Measurements from ENCODE around the gene TSG101. TPM values are rescaled to one million over a fixed set of nuclear protein-coding genes. Genes with fewer than 3 reads are reported as not detected.

The TSG101 gene
- total RNA-seq, 1 experiment from 2014 or later = 53.0 TPM

DNA sequence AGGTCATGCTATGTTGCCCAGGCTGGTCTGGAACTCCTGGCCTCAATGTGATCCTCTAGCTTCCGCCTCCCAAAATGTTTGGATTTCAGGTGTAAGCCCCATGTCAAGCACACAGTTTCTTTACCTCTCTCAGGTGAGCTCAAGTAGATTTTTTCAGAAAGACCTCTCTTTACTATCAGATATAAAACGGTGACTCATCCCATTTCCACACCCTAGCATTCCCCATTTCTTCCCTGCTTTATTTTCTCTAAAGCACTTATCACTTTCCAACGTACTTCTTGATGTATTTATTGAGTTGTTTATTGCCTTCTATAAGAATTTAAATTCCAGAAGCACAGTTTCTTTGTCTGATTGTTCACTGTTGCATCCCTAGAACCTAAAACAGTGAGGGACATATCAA, 3.7 kb downstream of the TSG101 start:
- Histone ChIP-seq H3K36me3 (replicated peaks; ENCODE audit: control insufficient read depth, insufficient read depth, low read length) (peaks cover 2% of the 10 kb centered on the region; the same call in 1 of the 2 replicates), H3K4me3 (ENCODE audit: insufficient read depth, low read depth, low read length) (no peak overlapping the region), H3K27me3 (ENCODE audit: control insufficient read depth, insufficient read depth, low read length) (no peaks in the 10 kb centered on the region)
- no peak for DNase-seq

- Histone ChIP-seq H3K4me3 (ENCODE audit: insufficient read depth, low read depth, low read length) (no peak overlapping the region), H3K36me3 (replicated peaks; ENCODE audit: control insufficient read depth, insufficient read depth, low read length) (peaks cover 3% of the 10 kb centered on the region; the same call in 1 of the 2 replicates)
- peak; percentile 19 for DNase-seq
These were observed 4.4 kb downstream of the TSG101 start for GRCh38 chr11:18522388-18522787.

GRCh38 chr11:18521122-18521521, 5.6 kb downstream of the TSG101 start:
- Histone ChIP-seq H3K36me3 (replicated peaks; ENCODE audit: control insufficient read depth, insufficient read depth, low read length) (peaks cover 3% of the 10 kb centered on the region; the same call in 1 of the 2 replicates), H3K27me3 (ENCODE audit: control insufficient read depth, insufficient read depth, low read length) (no peaks in the 10 kb centered on the region), H3K4me3 (ENCODE audit: insufficient read depth, low read depth, low read length) (no peak overlapping the region)
- DNase-seq = no peak

More at GRCh38 chr11:18522388-18522787, 4.4 kb downstream of the TSG101 start:
- no peaks in the 10 kb centered on the region for H3K27me3 ChIP-seq (ENCODE audit: control insufficient read depth, insufficient read depth, low read length)

GRCh38 chr11:18502352-18502751, 24.4 kb downstream of the TSG101 start:
- peaks cover 10% of the 10 kb centered on the region for H3K36me3 ChIP-seq (replicated peaks; ENCODE audit: control insufficient read depth, insufficient read depth, low read length)
- DNase-seq = no peak
- no peaks in the 10 kb centered on the region for H3K27me3 ChIP-seq (ENCODE audit: control insufficient read depth, insufficient read depth, low read length)
- no peak overlapping the region for H3K4me3 ChIP-seq (ENCODE audit: insufficient read depth, low read depth, low read length)

- DNase-seq = no peak
- Histone ChIP-seq H3K27me3 (ENCODE audit: control insufficient read depth, insufficient read depth, low read length) (no peaks in the 10 kb centered on the region), H3K4me3 (ENCODE audit: insufficient read depth, low read depth, low read length) (no peak overlapping the region), H3K36me3 (replicated peaks; ENCODE audit: control insufficient read depth, insufficient read depth, low read length) (peaks cover 10% of the 10 kb centered on the region)
These were observed 25.1 kb downstream of the TSG101 start for GRCh38 chr11:18501629-18502028.

GRCh38 chr11:18498039-18498438, 28.7 kb downstream of the TSG101 start:
- Histone ChIP-seq H3K36me3 (replicated peaks; ENCODE audit: control insufficient read depth, insufficient read depth, low read length) (peaks cover 10% of the 10 kb centered on the region), H3K4me3 (ENCODE audit: insufficient read depth, low read depth, low read length) (no peak overlapping the region), H3K27me3 (ENCODE audit: control insufficient read depth, insufficient read depth, low read length) (no peaks in the 10 kb centered on the region)
- no peak for DNase-seq

- no peak for DNase-seq
- H3K4me3 ChIP-seq (ENCODE audit: insufficient read depth, low read depth, low read length) = no peak overlapping the region
- no peaks in the 10 kb centered on the region for H3K27me3 ChIP-seq (ENCODE audit: control insufficient read depth, insufficient read depth, low read length)
- H3K36me3 ChIP-seq (replicated peaks; ENCODE audit: control insufficient read depth, insufficient read depth, low read length) = peaks cover 2% of the 10 kb centered on the region
These were observed 31.0 kb downstream of the TSG101 start for GRCh38 chr11:18495703-18496102.

GRCh38 chr11:18495271-18495670, 31.5 kb downstream of the TSG101 start:
- H3K36me3 ChIP-seq (replicated peaks; ENCODE audit: control insufficient read depth, insufficient read depth, low read length) = peaks cover 6% of the 10 kb centered on the region
- no peak for DNase-seq
- no peaks in the 10 kb centered on the region for H3K27me3 ChIP-seq (ENCODE audit: control insufficient read depth, insufficient read depth, low read length)
- H3K4me3 ChIP-seq (ENCODE audit: insufficient read depth, low read depth, low read length) = no peak overlapping the region

DNA sequence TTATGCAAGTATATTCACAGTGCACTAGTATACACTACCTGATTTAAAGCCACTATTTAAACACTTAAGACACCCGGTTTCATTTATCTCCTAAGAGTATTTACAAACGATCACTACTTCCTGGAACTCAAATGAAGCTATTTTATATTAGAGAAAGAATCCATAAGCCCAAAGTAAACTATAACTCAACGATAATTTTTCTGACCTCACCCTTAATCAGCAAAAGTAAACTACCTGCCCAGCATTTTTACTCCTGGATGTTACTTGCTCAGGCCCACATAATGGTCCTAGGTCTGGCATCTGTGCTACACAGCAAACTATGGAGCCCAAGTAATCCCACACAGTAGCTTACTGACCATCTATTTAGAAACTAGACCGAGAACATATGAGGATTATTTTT, 33.4 kb downstream of the TSG101 start:
- H3K27me3 ChIP-seq (ENCODE audit: control insufficient read depth, insufficient read depth, low read length) = no peaks in the 10 kb centered on the region
- no peak overlapping the region for H3K4me3 ChIP-seq (ENCODE audit: insufficient read depth, low read depth, low read length)
- peaks cover 6% of the 10 kb centered on the region for H3K36me3 ChIP-seq (replicated peaks; ENCODE audit: control insufficient read depth, insufficient read depth, low read length)
- no peak for DNase-seq

- Histone ChIP-seq H3K4me3 (ENCODE audit: insufficient read depth, low read depth, low read length) (no peak overlapping the region), H3K36me3 (replicated peaks; ENCODE audit: control insufficient read depth, insufficient read depth, low read length) (peaks cover 6% of the 10 kb centered on the region), H3K27me3 (ENCODE audit: control insufficient read depth, insufficient read depth, low read length) (no peaks in the 10 kb centered on the region)
- DNase-seq = no peak
These were observed 33.9 kb downstream of the TSG101 start for GRCh38 chr11:18492888-18493287.

- Histone ChIP-seq H3K4me3 (ENCODE audit: insufficient read depth, low read depth, low read length) (no peak overlapping the region), H3K27me3 (ENCODE audit: control insufficient read depth, insufficient read depth, low read length) (no peaks in the 10 kb centered on the region), H3K36me3 (replicated peaks; ENCODE audit: control insufficient read depth, insufficient read depth, low read length) (peaks cover 6% of the 10 kb centered on the region)
- DNase-seq = no peak
These were observed 34.8 kb downstream of the TSG101 start for GRCh38 chr11:18491924-18492323.

DNA sequence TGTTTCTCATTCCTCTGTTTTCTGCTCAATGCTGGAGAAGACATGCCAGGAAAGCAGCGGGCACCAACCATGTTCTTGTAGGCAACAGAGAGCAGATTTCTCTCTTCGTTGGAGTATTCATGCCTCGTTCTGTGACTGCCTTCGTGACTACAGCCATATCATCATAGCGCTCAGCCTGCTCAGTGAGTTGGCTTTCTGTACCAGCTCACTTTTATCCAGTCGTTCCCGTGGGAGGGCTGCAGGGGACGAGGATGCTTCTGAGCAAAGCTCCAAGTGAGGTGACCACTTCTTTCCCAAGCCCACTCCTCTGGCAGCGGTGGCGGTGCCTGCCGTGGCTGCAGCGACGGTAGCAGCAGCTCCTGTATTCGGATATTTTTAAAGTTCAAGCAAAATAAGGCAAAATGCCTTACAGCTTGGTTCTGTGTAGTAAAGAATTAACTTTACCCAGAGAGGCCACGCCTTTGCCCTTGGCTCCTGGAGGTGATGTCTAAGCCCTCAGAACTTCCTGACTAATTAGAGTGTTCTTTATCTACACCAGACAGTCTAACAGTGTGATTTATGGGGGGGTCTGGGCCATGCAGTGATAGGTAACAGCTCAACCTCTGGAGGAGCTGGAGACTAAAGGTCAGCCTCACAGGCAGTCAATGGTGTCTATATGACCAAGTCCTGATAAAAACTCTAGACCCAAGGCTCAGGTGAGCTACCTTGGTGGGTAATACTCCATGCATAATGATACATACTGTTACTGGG, 35.8 kb downstream of the TSG101 start:
- no peaks in the 10 kb centered on the region for H3K27me3 ChIP-seq (ENCODE audit: control insufficient read depth, insufficient read depth, low read length)
- DNase-seq = no peak
- no peak overlapping the region for H3K4me3 ChIP-seq (ENCODE audit: insufficient read depth, low read depth, low read length)
- H3K36me3 ChIP-seq (replicated peaks; ENCODE audit: control insufficient read depth, insufficient read depth, low read length) = peaks cover 6% of the 10 kb centered on the region

DNA sequence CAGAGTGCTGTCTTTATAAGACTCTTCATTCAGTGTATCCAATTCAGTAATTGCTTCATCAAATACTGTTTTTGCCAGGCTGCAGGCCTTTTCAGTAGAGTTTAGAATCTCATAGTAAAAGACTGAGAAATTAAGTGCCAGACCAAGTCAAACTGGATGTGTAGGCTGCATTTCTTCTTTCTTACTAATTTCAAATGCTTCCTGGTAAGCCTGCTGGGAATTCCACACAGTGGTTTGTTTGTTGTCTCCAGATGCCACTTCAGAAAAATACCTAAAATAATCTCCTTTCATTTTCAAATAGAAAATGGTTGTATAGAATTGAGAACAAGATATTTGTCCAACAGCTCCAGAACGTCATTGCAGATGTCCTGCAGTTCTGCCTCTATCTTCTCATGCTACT, 36.4 kb downstream of the TSG101 start:
- Histone ChIP-seq H3K36me3 (replicated peaks; ENCODE audit: control insufficient read depth, insufficient read depth, low read length) (peaks cover 6% of the 10 kb centered on the region), H3K27me3 (ENCODE audit: control insufficient read depth, insufficient read depth, low read length) (no peaks in the 10 kb centered on the region), H3K4me3 (ENCODE audit: insufficient read depth, low read depth, low read length) (no peak overlapping the region)
- no peak for DNase-seq

DNA sequence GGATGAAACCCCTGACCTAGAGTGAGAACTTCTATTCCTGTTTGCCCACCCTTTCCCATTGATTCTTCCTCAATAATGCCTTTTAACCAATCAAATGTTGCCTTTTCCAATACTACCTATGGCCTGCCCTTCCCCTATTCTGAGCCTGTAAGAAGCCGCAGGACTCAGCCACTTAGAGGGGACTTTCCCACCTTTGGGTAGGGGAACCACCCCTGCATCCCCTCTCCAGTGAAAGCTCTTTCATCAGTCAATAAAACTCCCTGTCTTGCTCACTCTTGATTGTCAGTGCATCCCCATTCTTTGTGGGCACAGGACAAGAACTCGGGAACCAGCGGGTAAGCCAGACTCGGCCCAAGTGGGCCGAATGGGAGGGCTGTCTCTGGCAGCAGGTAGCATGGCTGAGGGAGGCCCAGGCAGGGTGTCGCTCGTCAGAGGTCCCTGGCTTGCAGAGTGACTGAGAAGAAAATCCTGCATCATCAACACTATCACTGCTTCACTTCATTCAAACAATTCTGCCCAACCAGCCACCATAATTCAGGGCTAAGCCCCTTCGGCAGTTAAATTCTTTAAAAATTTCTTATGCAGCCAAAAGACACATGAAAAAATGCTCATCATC, 40.7 kb downstream of the TSG101 start:
- DNase-seq = no peak
- Histone ChIP-seq H3K36me3 (replicated peaks; ENCODE audit: control insufficient read depth, insufficient read depth, low read length) (peaks cover 13% of the 10 kb centered on the region), H3K4me3 (ENCODE audit: insufficient read depth, low read depth, low read length) (no peak overlapping the region), H3K27me3 (ENCODE audit: control insufficient read depth, insufficient read depth, low read length) (no peaks in the 10 kb centered on the region)

GRCh38 chr11:18479063-18479462, 47.7 kb downstream of the TSG101 start:
- Histone ChIP-seq H3K36me3 (replicated peaks; ENCODE audit: control insufficient read depth, insufficient read depth, low read length) (peaks cover 15% of the 10 kb centered on the region), H3K4me3 (ENCODE audit: insufficient read depth, low read depth, low read length) (no peak overlapping the region), H3K27me3 (ENCODE audit: control insufficient read depth, insufficient read depth, low read length) (no peaks in the 10 kb centered on the region)
- DNase-seq = no peak
